Peyer's patch (tissue), 4 donors: ENCODE measurements around the gene S100A3. TPM values are rescaled to one million over a fixed set of nuclear protein-coding genes. Genes with fewer than 3 reads are reported as not detected.
A peak's percentile ranks its signal among the peaks of the same experiment; 100 is the strongest.

Experiments
- DNase-seq, 3 donors: peaks; one replicate each; pipeline ENCODE4 v3.0.0-alpha.2; 2017 to 2019
- H3K27ac ChIP-seq, 4 donors: fragments of 200-600 bp; sonication (generic); one replicate each; pipeline ENCODE4 v1.5.1; 2016 to 2019
- H3K27me3 ChIP-seq, 2 donors: fragments of 200-600 bp; sonication (generic); one replicate each; pipeline ENCODE4 v1.5.1; 2019
- H3K36me3 ChIP-seq, 3 donors: fragments of 200-600 bp; sonication (generic); one replicate each; pipeline ENCODE4 v1.5.1; 2016 to 2019
- H3K4me1 ChIP-seq, 4 donors: fragments of 200-600 bp; sonication (generic); one replicate each; pipeline ENCODE4 v1.5.1; 2016 to 2019
- H3K4me3 ChIP-seq, 4 donors: fragments of 200-600 bp; sonication (generic); 1 replicate in 3 of 4; 2 replicates in 1 of 4; pipeline ENCODE4 v1.5.1; 2016 to 2019; ENCODE audit warnings: mild to moderate bottlenecking in 1 of 4
- H3K9me3 ChIP-seq, 4 donors: fragments of 200-600 bp; sonication (generic); one replicate each; pipeline ENCODE4 v1.5.1; 2016 to 2019; ENCODE audit warnings: mild to moderate bottlenecking in 1 of 4
- CTCF ChIP-seq, 6 experiments: fragments of 450-650 bp in 4 of 6; fragments of 200-600 bp in 2 of 6; sonication (generic) in 1 of 6; IDR thresholded peaks; one replicate each; pipeline ENCODE4 v1.5.1; 2017 to 2019; ENCODE audit warnings: antibody characterized with exemption in 6 of 6, mild to moderate bottlenecking in 3 of 6, moderate library complexity in 1 of 6
- POLR2A ChIP-seq, 2 donors: fragments of 450-650 bp; IDR thresholded peaks; one replicate each; pipeline ENCODE4 v1.5.1; 2017; ENCODE audit warnings: antibody characterized with exemption in 2 of 2, mild to moderate bottlenecking in 2 of 2, moderate library complexity in 2 of 2
- total RNA-seq, 4 donors: library from RNA; depleted of rRNA; stranded (reverse); fragments of >200 nt; gene quantifications; one replicate each; pipeline ENCODE4 v1.1.0, GENCODE V29; 2016

The S100A3 gene
- total RNA-seq, 4 donors from 2014 or later = not detected

GRCh38 chr1:153532769-153533599, 16.1 kb downstream of the S100A3 start:
- TF ChIP-seq POLR2A (IDR thresholded peaks at IDR 0.05) = peak; percentile 54 to 75
- peak; percentile 77 to 96 (median 88) for TF ChIP-seq CTCF (IDR thresholded peaks at IDR 0.05)
- peak overlapping the region; percentile 95 to 99 (median 97) for H3K27ac ChIP-seq
- no peaks in the 10 kb centered on the region for H3K27me3 ChIP-seq
- peak overlapping the region; percentile 5 to 89 (median 38) for H3K4me3 ChIP-seq
- peaks cover 6 to 56% (median 13%) of the 10 kb centered on the region in 4 donors for H3K4me1 ChIP-seq
- no peaks in the 10 kb centered on the region for H3K9me3 ChIP-seq
- no peaks in the 10 kb centered on the region for H3K36me3 ChIP-seq
- peak; percentile 80 to 94 (median 93) for DNase-seq

- no peaks in the 10 kb centered on the region for H3K27me3 ChIP-seq
- H3K4me3 ChIP-seq = peak overlapping the region in 1 of 4 donors; percentile 89
- TF ChIP-seq POLR2A (IDR thresholded peaks at IDR 0.05) (no peak), CTCF (IDR thresholded peaks at IDR 0.05) (no peak)
- H3K9me3 ChIP-seq = no peaks in the 10 kb centered on the region
- no peak for DNase-seq
- peak overlapping the region; percentile 95 to 99 (median 97) for H3K27ac ChIP-seq
- H3K36me3 ChIP-seq = no peaks in the 10 kb centered on the region
- H3K4me1 ChIP-seq = peaks cover 6 to 48% (median 13%) of the 10 kb centered on the region in 4 donors
Observed at GRCh38 chr1:153532181-153532580, 16.9 kb downstream of the S100A3 start.

GRCh38 chr1:153531638-153532037, 17.4 kb downstream of the S100A3 start:
- H3K27me3 ChIP-seq = no peaks in the 10 kb centered on the region
- TF ChIP-seq CTCF (IDR thresholded peaks at IDR 0.05) = no peak
- TF ChIP-seq POLR2A (IDR thresholded peaks at IDR 0.05) = no peak
- peaks cover 6 to 42% (median 11%) of the 10 kb centered on the region in 4 donors for H3K4me1 ChIP-seq
- no peaks in the 10 kb centered on the region for H3K36me3 ChIP-seq
- no peaks in the 10 kb centered on the region for H3K9me3 ChIP-seq
- DNase-seq = no peak
- peak overlapping the region in 3 of 4 donors; percentile 96 to 99 (median 98) for H3K27ac ChIP-seq
- no peak overlapping the region for H3K4me3 ChIP-seq

GRCh38 chr1:153527683-153528040, 21.4 kb downstream of the S100A3 start:
- H3K4me3 ChIP-seq = no peak overlapping the region
- no peak for DNase-seq
- no peak for TF ChIP-seq POLR2A (IDR thresholded peaks at IDR 0.05)
- TF ChIP-seq CTCF (IDR thresholded peaks at IDR 0.05) = no peak

GRCh38 chr1:153527023-153527682, 21.9 kb downstream of the S100A3 start:
- TF ChIP-seq CTCF (IDR thresholded peaks at IDR 0.05) (no peak), POLR2A (IDR thresholded peaks at IDR 0.05) (no peak)
- Histone ChIP-seq H3K4me3 (no peak overlapping the region), H3K27me3 (no peaks in the 10 kb centered on the region), H3K27ac (no peak overlapping the region), H3K36me3 (no peaks in the 10 kb centered on the region), H3K9me3 (no peaks in the 10 kb centered on the region), H3K4me1 (peaks cover 0 to 6% (median 2%) of the 10 kb centered on the region in 4 donors)
- DNase-seq = no peak

More at GRCh38 chr1:153527683-153528040, 21.4 kb downstream of the S100A3 start:
- no peaks in the 10 kb centered on the region for H3K9me3 ChIP-seq
- H3K36me3 ChIP-seq = no peaks in the 10 kb centered on the region
- H3K27ac ChIP-seq = no peak overlapping the region
- peaks cover 0 to 11% (median 6%) of the 10 kb centered on the region in 4 donors for H3K4me1 ChIP-seq
- no peaks in the 10 kb centered on the region for H3K27me3 ChIP-seq
